ENCODE data around the gene HYAL2. TPM values are rescaled to one million over a fixed set of nuclear protein-coding genes. Genes with fewer than 3 reads are reported as not detected.
A peak's percentile ranks its signal among the peaks of the same experiment; 100 is the strongest.
"Not testable (repeated sequence)": the region's sequence is repeated elsewhere in the genome, so short reads cannot be mapped to it uniquely, and the experiment has no call there.

The HYAL2 gene
- total RNA-seq, 1 experiment from 2014 or later, result 12.6 TPM

GRCh38 chr3:50289130-50289529, 33.4 kb downstream of the HYAL2 start:
- ChIA-PET CTCF (interaction anchor here (0.6 to 6.2 kb wide), 6 partner anchors 10 to 97 kb away, joined by 3 to 38 read pairs (median 6); partner anchors contain the start of genes GNAT1, HYAL2 and LSMEM2), POLR2A (interaction anchor here (0.9 kb wide), 1 partner anchor 37 kb away, joined by 3 read pairs; no protein-coding TSS in a partner anchor)
- BruUV-seq (replicated peaks), result no TSS peak
- Mint-ChIP-seq H3K4me3 (ENCODE audit: unreplicated experiment) (peak overlapping the region; percentile 16), H3K9me3 (ENCODE audit: unreplicated experiment) (no peaks in the 10 kb centered on the region), H3K27ac (ENCODE audit: low read depth, unreplicated experiment) (no peak overlapping the region), H3K36me3 (ENCODE audit: insufficient read depth, unreplicated experiment) (peaks cover 52% of the 10 kb centered on the region), H3K4me1 (ENCODE audit: insufficient read depth, unreplicated experiment) (peaks cover 14% of the 10 kb centered on the region), H3K27me3 (ENCODE audit: insufficient read depth, unreplicated experiment) (no peaks in the 10 kb centered on the region)
- intact Hi-C loops (cut with micrococcal nuclease), result no loop called here
- DNase-seq (ENCODE audit: unreplicated experiment), result no peak
- TF ChIP-seq, protein P1, sequence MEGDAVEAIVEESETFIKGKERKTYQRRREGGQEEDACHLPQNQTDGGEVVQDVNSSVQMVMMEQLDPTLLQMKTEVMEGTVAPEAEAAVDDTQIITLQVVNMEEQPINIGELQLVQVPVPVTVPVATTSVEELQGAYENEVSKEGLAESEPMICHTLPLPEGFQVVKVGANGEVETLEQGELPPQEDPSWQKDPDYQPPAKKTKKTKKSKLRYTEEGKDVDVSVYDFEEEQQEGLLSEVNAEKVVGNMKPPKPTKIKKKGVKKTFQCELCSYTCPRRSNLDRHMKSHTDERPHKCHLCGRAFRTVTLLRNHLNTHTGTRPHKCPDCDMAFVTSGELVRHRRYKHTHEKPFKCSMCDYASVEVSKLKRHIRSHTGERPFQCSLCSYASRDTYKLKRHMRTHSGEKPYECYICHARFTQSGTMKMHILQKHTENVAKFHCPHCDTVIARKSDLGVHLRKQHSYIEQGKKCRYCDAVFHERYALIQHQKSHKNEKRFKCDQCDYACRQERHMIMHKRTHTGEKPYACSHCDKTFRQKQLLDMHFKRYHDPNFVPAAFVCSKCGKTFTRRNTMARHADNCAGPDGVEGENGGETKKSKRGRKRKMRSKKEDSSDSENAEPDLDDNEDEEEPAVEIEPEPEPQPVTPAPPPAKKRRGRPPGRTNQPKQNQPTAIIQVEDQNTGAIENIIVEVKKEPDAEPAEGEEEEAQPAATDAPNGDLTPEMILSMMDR (IDR thresholded peaks at IDR 0.05; ENCODE audit: unreplicated experiment), result no peak

- TF ChIP-seq, protein P1 (IDR thresholded peaks at IDR 0.05; ENCODE audit: unreplicated experiment), result no peak
- no peaks in the 10 kb centered on the region for H3K27me3 Mint-ChIP-seq (ENCODE audit: insufficient read depth, unreplicated experiment)
- peaks cover 14% of the 10 kb centered on the region for H3K4me1 Mint-ChIP-seq (ENCODE audit: insufficient read depth, unreplicated experiment)
- H3K36me3 Mint-ChIP-seq (ENCODE audit: insufficient read depth, unreplicated experiment), result peaks cover 53% of the 10 kb centered on the region
- DNase-seq (ENCODE audit: unreplicated experiment), result no peak
- intact Hi-C loops (cut with micrococcal nuclease), result no loop called here
- no peak overlapping the region for H3K27ac Mint-ChIP-seq (ENCODE audit: low read depth, unreplicated experiment)
- ChIA-PET CTCF (interaction anchor here (0.6 to 6.2 kb wide), 6 partner anchors 9 to 96 kb away, joined by 3 to 38 read pairs (median 6); partner anchors contain the start of genes GNAT1, HYAL2 and LSMEM2), POLR2A (interaction anchor here (0.7 to 0.8 kb wide), 2 partner anchors 40 to 66 kb away, joined by 3 read pairs; partner anchors contain the start of gene TUSC2)
- BruUV-seq (replicated peaks), result no TSS peak
- H3K9me3 Mint-ChIP-seq (ENCODE audit: unreplicated experiment), result no peaks in the 10 kb centered on the region
- H3K4me3 Mint-ChIP-seq (ENCODE audit: unreplicated experiment), result no peak overlapping the region
Observed at GRCh38 chr3:50288387-50289007, 34.0 kb downstream of the HYAL2 start.

DNA sequence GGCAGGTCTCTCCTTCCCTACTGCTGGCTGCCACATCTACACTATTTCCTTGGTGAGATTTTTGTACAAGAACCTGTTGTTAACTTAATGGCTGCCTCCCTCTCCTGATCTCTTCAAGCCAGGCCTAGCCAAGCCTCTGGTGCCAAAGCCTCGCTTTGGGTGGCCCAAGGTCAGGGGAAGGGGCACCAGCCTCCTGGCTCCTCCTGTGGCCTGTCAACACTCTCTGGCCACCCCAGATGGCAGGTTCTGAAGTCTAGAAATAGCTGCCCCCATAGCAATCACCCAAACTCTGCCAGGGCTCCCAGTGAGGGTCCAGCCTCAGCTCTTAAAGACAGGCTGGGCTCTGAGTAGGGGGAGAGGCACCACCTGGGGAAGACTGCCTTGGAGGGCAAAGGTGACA, 35.3 kb downstream of the HYAL2 start:
- intact Hi-C loops (cut with micrococcal nuclease), result no loop called here
- Mint-ChIP-seq H3K4me3 (ENCODE audit: unreplicated experiment) (no peak overlapping the region), H3K36me3 (ENCODE audit: insufficient read depth, unreplicated experiment) (peaks cover 53% of the 10 kb centered on the region), H3K9me3 (ENCODE audit: unreplicated experiment) (no peaks in the 10 kb centered on the region), H3K27ac (ENCODE audit: low read depth, unreplicated experiment) (no peak overlapping the region), H3K4me1 (ENCODE audit: insufficient read depth, unreplicated experiment) (peaks cover 6% of the 10 kb centered on the region), H3K27me3 (ENCODE audit: insufficient read depth, unreplicated experiment) (no peaks in the 10 kb centered on the region)
- ChIA-PET CTCF (interaction anchor here (0.6 to 6.2 kb wide), 5 partner anchors 12 to 380 kb away, joined by 3 to 38 read pairs (median 6); partner anchors contain the start of gene HYAL2), POLR2A (no interaction called here)
- no TSS peak for BruUV-seq (replicated peaks)
- TF ChIP-seq, protein P1 (IDR thresholded peaks at IDR 0.05; ENCODE audit: unreplicated experiment), result no peak
- no peak for DNase-seq (ENCODE audit: unreplicated experiment)

DNA sequence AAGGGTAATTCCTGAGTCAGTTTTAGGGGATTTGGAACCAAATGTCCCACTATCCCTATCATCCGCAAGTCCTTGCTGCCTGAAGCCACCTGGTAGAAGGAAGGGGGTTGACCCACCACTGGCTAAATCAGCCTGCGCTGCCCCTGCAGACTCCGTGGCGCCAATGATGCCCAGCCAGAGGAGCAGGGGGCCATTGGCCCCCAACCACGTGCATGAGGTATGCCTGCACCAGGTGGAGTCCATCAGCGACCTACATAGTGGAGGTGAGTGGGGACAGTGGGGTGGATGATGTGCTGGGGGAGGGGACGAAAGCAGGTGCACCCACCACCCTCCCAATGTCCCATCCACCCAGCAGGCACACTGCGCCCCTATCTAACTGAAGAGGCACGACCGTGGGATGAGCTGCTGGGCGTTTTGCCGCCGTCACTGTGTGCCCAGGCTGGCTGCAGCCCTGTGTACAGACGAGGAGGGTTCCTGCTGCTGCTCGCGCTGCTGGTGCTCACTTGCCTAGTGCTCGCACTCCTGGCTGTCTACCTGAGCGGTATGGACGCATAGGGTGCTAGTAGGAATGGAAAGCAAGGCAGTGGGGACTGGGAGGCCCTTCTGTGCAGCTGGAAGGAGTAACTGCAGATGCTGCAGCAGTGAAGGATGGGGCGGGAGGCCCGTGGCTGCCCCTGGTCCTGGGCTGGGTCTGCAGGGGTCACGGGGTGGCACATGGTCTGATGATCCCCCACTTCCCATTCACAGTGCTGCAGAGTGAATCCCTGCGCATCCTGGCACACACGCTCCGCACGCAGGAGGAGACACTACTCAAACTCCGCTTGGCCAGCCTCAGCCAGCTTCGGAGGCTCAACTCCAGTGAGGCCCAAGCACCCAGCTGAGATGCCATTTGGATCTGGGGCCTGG, 36.0 kb downstream of the HYAL2 start:
- DNase-seq (ENCODE audit: unreplicated experiment), result no peak
- ChIA-PET POLR2A (no interaction called here), CTCF (interaction anchor here (3.2 kb wide), 1 partner anchor 12 kb away, joined by 10 read pairs; no protein-coding TSS in a partner anchor)
- Mint-ChIP-seq H3K27me3 (ENCODE audit: insufficient read depth, unreplicated experiment) (no peaks in the 10 kb centered on the region), H3K4me3 (ENCODE audit: unreplicated experiment) (no peak overlapping the region), H3K27ac (ENCODE audit: low read depth, unreplicated experiment) (no peak overlapping the region), H3K9me3 (ENCODE audit: unreplicated experiment) (no peaks in the 10 kb centered on the region), H3K4me1 (ENCODE audit: insufficient read depth, unreplicated experiment) (peaks cover 6% of the 10 kb centered on the region), H3K36me3 (ENCODE audit: insufficient read depth, unreplicated experiment) (peaks cover 52% of the 10 kb centered on the region)
- no TSS peak for BruUV-seq (replicated peaks)
- TF ChIP-seq, protein P1 (IDR thresholded peaks at IDR 0.05; ENCODE audit: unreplicated experiment), result no peak
- intact Hi-C loops (cut with micrococcal nuclease), result no loop called here

- ChIA-PET POLR2A (interaction anchor here (1.1 to 3.4 kb wide), 4 partner anchors 8 to 52 kb away, joined by 3 to 22 read pairs (median 4); partner anchors contain the start of genes GNAI2, IFRD2 and TUSC2), CTCF (interaction anchor here (0.6 to 1.7 kb wide), 11 partner anchors 9 to 378 kb away, joined by 3 to 10 read pairs (median 4); partner anchors contain the start of gene HYAL2)
- DNase-seq (ENCODE audit: unreplicated experiment); H3K4me1 Mint-ChIP-seq (ENCODE audit: insufficient read depth, unreplicated experiment); intact Hi-C loops (cut with micrococcal nuclease); H3K9me3 Mint-ChIP-seq (ENCODE audit: unreplicated experiment); H3K27ac Mint-ChIP-seq (ENCODE audit: low read depth, unreplicated experiment); BruUV-seq (replicated peaks); H3K4me3 Mint-ChIP-seq (ENCODE audit: unreplicated experiment); H3K27me3 Mint-ChIP-seq (ENCODE audit: insufficient read depth, unreplicated experiment): not testable (repeated sequence)
- peaks cover 40% of the 10 kb centered on the region for H3K36me3 Mint-ChIP-seq (ENCODE audit: insufficient read depth, unreplicated experiment)
Observed at GRCh38 chr3:50284121-50284520, 38.4 kb downstream of the HYAL2 start.
